KBM-7 (cell line): Measurements from ENCODE around the gene OR6K3.
"Not testable (repeated sequence)": the region's sequence is repeated elsewhere in the genome, so short reads cannot be mapped to it uniquely, and the experiment has no call there.

Experiments used
- DNase-seq: peaks from one replicate; pipeline ENCODE4 v3.0.0-alpha.2; 2015
- in situ Hi-C: fragments of 300-500 bp; cut with MboI; formaldehyde crosslinking; loops from 2 replicates; pipeline ENCODE4 v1.14.3; 2020; ENCODE audit warnings: low sequenced_read_pairs, low pct_unique_long_range_greater_than_20kb, mixed read lengths

Gene OR6K3

DNA sequence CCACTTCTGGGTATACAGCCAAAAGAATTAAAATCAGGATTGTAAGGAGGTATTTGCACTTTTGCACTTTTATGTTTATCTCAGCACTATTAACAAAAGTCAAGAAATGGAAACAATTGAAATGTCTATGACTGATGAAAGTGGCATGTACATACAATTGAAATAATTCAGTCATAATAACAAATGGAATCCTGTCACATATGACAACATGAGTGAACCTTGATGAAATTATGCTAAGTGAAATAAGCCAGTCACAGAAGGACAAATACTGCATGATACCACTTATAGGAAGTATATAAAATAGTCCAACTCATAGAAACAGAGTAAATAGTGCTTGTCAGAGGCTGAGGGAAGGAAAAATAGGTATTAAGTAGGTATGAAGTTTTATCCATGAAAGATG, 30.6 kb downstream of the OR6K3 start:
- in situ Hi-C loops = no loop called here
- DNase-seq = no peak

DNA sequence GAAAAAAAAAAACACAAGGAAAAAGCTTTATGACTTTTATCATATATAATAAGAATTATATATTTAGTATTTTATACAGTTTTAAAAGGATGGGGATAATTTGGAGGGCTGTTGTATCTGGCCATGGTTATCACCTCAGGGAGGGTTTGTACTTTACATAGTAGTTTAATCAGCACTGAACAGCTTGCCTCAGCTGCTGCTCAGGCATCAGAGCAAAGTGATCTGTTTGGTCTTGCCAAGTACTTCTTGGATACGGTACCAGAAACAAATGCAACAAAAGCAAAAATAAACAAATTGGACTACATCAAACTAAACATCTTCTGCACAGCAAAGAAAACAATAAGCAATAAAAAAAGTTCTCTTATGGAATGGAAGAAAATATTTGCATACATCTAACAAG, 31.4 kb downstream of the OR6K3 start:
- no peak for DNase-seq
- in situ Hi-C loops = no loop called here

DNA sequence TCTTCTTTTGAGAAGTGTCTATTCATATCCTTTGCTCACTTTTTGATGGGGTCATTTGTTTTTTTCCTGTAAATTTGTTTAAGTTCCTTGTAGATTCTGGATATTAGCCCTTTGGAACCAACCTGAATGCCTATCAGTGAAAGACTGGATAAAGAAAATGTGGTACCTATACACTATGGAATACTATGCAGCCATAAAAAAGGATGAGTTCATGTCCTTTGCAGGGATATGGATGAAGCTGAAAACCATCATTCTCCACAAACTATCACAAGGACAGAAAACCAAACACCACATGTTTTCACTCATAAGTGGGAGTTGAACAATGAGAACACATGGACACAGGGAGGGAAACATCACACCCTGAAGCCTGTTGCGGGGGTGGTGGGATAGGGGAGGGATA, 32.2 kb downstream of the OR6K3 start:
- DNase-seq, in situ Hi-C loops: not testable (repeated sequence)

DNA sequence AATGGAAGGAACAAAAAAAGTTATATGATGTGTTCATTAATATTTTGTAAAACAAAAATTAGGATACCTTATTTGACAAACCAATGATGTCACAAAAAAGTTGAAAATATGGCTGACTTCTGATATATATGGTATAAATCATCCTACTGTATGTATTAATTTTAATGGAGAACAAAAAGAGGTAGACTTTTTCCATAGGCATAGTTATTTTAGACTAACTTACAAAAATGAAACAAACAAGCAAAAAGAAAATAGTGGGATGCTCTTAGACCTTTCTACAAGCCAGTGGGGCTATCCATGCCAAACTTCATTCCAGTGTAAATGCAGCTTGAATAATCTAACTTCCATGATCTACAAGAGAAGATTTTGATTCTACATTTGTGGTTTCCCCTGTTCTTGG, 33.5 kb downstream of the OR6K3 start:
- DNase-seq = no peak
- in situ Hi-C loops = no loop called here

DNA sequence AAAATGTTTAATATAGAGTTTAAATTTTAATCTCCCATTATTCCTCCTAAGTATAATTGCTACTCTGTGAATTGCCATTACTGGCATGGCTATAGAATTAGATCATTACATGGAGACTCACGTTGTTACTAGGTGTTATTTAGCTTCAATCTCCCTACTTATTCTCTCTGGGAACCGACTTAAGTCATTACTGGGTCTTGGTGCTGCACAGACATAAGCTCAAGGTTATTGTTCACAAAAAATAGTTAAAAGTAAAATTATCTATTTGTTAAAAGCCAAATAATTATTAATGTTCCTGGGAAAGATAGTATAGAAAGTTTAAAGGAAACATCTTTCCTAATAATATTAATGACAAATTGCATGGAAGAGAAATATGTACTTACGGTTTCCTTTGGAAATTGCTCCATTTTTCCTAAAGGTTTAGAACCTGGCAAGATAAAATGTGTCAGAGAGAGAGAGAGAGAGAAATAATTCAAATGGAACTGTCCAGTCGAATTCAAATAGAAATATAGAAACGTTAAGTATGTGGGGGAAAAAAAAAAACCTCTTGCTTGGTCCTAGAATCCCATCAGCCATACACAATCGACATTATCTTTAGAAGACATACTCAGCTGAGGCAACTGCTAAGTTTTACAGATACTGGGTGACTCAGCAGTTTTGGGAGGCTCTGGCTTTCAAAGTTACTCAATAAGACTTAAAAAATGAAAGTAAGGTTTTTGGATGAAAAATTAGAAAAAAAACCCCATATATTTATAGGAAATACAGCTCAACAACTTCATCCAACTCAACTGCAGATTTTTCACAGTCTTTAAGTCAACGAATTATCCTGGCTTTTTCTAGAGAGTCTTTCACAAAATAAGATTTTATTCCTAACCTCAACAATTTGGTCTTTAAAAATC, 34.2 kb downstream of the OR6K3 start, which contains the start of gene SPTA1:
Gene SPTA1, minus strand, starts transcription at position 605 of the 899 bp plus-strand sequence. Its CDS starts 198 bp downstream, at position 407.
- DNase-seq = no peak
- in situ Hi-C loops = no loop called here

DNA sequence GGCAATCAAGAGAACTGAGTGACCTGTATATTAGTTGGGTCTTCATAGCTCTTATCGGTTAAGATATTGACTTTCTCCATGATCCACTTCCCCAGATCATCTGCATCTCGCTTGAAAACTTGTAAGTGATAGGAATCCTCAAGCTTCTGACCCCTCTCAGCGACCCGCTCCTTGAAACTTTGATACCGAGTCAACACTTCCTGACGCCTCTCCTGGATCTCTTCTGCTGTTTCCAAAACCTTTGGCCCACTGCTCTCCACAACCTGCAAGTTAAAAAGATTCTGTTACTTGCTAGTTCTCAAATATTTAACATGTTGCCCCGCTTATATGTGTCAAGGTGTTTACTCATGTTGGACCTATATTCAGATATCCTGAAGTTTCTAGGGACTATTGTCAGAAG, 35.4 kb downstream of the OR6K3 start:
- in situ Hi-C loops = no loop called here
- DNase-seq = no peak

DNA sequence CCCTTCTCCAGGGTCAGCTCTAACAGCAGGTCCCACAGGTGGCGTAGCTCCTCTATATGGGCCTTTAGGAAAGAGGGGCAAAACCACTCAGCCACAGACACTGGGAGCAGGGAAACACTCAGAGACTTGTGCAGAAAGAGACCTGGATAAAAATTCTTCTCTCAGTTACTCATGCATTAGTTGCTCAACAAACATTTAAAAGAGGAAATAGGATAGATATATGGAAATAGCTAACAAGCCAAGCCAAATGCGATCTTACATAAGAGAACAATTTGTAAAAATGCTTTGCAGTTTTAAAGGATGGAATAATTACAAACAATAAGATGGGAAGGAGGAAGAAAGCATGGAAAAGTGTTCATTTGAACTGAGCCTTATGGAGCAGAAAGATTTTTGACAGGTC, 38.9 kb downstream of the OR6K3 start:
- no peak for DNase-seq

DNA sequence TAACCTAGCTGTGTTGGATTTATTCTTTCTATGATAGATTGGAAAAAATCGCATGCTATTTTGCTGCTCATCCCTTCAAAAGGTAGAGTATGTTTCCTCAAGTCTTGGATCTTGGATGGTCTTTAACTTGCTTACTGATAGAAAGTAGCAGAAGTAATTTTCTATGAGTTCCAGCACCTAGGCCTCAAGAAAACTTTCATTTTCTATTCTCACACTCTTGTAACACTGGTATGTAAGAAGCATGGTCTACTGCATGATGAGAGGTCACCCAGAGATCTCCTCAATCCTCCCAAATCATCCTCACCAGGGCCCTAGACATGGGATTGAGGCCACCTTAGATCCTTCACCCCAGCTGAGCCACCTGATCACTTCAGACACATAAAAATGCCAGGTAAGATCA, 41.2 kb downstream of the OR6K3 start:
- DNase-seq = no peak
- in situ Hi-C loops = no loop called here

More for the DNA sequence above, 38.9 kb downstream of the OR6K3 start:
- in situ Hi-C loops = no loop called here

DNA sequence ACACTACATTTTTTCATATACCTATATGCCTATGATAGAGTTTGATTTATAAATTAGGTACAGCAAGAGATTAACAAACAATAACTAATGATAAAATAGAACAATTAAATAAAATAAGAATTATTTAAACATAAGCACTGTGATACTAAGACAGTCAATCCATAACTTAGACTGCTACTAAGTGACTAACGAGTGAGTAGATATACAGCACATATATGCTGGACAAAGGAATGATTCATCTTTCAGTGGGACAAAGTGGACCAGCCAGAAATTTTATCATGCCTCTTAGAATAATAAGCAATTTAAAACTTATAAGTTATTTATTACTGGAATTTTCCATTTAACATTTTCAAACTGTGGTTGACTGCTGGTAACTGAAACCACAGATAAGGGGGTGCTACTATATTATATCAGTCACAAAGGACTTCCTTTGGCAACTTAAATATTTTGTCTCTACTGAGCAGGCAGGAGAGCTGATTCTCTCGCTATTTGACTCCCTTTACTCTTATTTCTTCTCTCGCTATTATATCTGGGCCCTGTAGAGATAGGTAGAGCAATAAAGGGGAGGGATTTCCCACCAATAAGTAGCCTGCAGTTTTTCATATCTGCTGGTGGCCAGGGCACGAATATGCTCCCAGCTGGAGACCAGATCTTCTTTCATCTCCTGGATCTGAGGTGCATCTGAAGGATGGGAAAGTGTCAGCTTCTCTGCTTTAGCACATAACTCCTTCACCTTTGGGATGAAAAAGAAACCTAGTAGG, 44.8 kb downstream of the OR6K3 start:
- in situ Hi-C loops = no loop called here
- no peak for DNase-seq

DNA sequence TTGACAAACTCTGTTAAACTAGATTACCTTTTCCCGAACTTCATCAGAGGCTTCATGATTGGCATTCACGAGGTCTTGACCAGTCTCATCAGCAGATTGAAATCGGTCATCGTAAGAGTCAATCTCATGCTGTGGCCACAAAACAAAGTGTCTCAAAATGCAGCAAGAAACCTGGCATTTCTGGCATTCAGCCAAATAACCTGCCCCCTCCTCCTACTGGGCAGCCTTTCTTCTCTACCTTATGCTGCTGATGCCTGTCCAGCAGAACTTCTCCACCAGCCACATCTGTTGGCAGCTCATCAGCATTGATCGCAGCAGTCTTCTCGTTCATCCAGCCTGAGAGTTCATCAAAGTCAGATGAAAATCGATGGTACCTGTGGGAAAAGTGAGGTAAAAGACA, 46.2 kb downstream of the OR6K3 start:
- in situ Hi-C loops = no loop called here
- no peak for DNase-seq
